MCF 10A (cell line): ENCODE results near the gene SLC7A8. TPM values are rescaled to one million over a fixed set of nuclear protein-coding genes. Genes with fewer than 3 reads are reported as not detected.

Experiments used
- BruUV-seq: library from RNA; stranded (reverse); fragments of 400-500 nt; replicated peaks from 2 replicates; lab custom pipeline; 2021; lab: Mats Ljungman, UMichigan
- CTCF ChIA-PET: fragments of 300-600 bp; sonication (Branson Sonifier 250); formaldehyde crosslinking; extraction: SDS; loops from one replicate; lab custom pipeline; 2021; ENCODE audit warnings: antibody characterized with exemption, inconsistent platforms; lab: Yijun Ruan, JAX
- POLR2A ChIA-PET: fragments of 300-600, 350-650 bp; sonication (Branson Sonifier 250); formaldehyde crosslinking; extraction: SDS; loops from one replicate; lab custom pipeline; 2020; ENCODE audit warnings: antibody characterized with exemption, inconsistent platforms; lab: Yijun Ruan, JAX
- DNase-seq: peaks from one replicate; pipeline ENCODE4 v3.0.0-alpha.2; 2018; ENCODE audit not compliant: unreplicated experiment
- H3K27ac Mint-ChIP-seq: one replicate; pipeline ENCODE4 v1.8.0; 2022; ENCODE audit warnings: mild to moderate bottlenecking, low read depth, mixed read lengths; ENCODE audit not compliant: unreplicated experiment
- H3K27me3 Mint-ChIP-seq: one replicate; pipeline ENCODE4 v1.8.0; 2022; ENCODE audit warnings: mixed read lengths; ENCODE audit not compliant: insufficient read depth, unreplicated experiment
- H3K36me3 Mint-ChIP-seq: one replicate; pipeline ENCODE4 v1.8.0; 2022; ENCODE audit warnings: mild to moderate bottlenecking, moderate library complexity, mixed read lengths; ENCODE audit not compliant: insufficient read depth, unreplicated experiment
- H3K4me1 Mint-ChIP-seq: one replicate; pipeline ENCODE4 v1.8.0; 2022; ENCODE audit warnings: mixed read lengths; ENCODE audit not compliant: insufficient read depth, unreplicated experiment
- H3K4me3 Mint-ChIP-seq: one replicate; pipeline ENCODE4 v1.8.0; 2022; ENCODE audit warnings: mild to moderate bottlenecking, moderate library complexity, mixed read lengths; ENCODE audit not compliant: unreplicated experiment
- H3K9me3 Mint-ChIP-seq: one replicate; pipeline ENCODE4 v1.8.0; 2022; ENCODE audit warnings: mixed read lengths; ENCODE audit not compliant: unreplicated experiment
- intact Hi-C: fragments of 100-400 bp; cut with micrococcal nuclease; formaldehyde crosslinking; loops from 2 replicates; pipeline ENCODE4 v1.14.1; 2022
- total RNA-seq: library from RNA; stranded (reverse); gene quantifications from 2 replicates; pipeline ENCODE4 v1.2.3, GENCODE V29; 2022
- TF ChIP-seq, protein P1 (sequence below): fragments of 200-600 bp; IDR thresholded peaks from one replicate; pipeline ENCODE4 v1.8.0; 2022; ENCODE audit warnings: antibody characterized with exemption, mild to moderate bottlenecking; ENCODE audit not compliant: unreplicated experiment

Gene SLC7A8
- total RNA-seq, 1 experiment from 2014 or later: 2.4 TPM

DNA sequence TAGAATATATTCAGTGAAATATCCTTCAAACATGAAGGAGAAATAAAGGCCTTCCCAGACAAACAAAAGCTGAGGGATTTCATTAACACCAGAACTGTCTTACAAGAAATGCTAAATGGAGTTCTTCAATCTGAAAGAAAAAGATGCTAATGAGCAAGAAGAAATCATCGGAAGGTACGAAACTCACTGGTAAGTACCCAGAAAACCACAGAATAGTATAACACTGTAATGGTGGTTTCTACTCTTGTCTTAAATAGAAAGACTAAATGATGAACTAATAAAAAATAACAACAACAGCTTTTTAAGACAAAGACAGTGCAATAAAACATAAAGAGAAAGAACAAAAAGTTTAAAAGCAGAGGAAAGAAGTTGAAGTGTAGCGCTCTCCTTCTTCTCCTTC is 35.6 kb upstream of the SLC7A8 start:
- H3K27me3 Mint-ChIP-seq: peaks cover 35% of the 10 kb centered on the region
- peaks cover 3% of the 10 kb centered on the region for H3K9me3 Mint-ChIP-seq
- ChIA-PET POLR2A (no interaction called here), CTCF (interaction anchor here (0.5 to 1.7 kb wide), 5 partner anchors 41 to 347 kb away, joined by 3 to 4 read pairs (median 3); no protein-coding TSS in a partner anchor)
- TF ChIP-seq, protein P1, sequence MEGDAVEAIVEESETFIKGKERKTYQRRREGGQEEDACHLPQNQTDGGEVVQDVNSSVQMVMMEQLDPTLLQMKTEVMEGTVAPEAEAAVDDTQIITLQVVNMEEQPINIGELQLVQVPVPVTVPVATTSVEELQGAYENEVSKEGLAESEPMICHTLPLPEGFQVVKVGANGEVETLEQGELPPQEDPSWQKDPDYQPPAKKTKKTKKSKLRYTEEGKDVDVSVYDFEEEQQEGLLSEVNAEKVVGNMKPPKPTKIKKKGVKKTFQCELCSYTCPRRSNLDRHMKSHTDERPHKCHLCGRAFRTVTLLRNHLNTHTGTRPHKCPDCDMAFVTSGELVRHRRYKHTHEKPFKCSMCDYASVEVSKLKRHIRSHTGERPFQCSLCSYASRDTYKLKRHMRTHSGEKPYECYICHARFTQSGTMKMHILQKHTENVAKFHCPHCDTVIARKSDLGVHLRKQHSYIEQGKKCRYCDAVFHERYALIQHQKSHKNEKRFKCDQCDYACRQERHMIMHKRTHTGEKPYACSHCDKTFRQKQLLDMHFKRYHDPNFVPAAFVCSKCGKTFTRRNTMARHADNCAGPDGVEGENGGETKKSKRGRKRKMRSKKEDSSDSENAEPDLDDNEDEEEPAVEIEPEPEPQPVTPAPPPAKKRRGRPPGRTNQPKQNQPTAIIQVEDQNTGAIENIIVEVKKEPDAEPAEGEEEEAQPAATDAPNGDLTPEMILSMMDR: no peak
- no TSS peak for BruUV-seq
- intact Hi-C loops: no loop called here
- no peak overlapping the region for H3K4me3 Mint-ChIP-seq
- H3K36me3 Mint-ChIP-seq: peaks cover 6% of the 10 kb centered on the region
- no peak overlapping the region for H3K27ac Mint-ChIP-seq
- peaks cover 7% of the 10 kb centered on the region for H3K4me1 Mint-ChIP-seq
- DNase-seq: no peak

DNA sequence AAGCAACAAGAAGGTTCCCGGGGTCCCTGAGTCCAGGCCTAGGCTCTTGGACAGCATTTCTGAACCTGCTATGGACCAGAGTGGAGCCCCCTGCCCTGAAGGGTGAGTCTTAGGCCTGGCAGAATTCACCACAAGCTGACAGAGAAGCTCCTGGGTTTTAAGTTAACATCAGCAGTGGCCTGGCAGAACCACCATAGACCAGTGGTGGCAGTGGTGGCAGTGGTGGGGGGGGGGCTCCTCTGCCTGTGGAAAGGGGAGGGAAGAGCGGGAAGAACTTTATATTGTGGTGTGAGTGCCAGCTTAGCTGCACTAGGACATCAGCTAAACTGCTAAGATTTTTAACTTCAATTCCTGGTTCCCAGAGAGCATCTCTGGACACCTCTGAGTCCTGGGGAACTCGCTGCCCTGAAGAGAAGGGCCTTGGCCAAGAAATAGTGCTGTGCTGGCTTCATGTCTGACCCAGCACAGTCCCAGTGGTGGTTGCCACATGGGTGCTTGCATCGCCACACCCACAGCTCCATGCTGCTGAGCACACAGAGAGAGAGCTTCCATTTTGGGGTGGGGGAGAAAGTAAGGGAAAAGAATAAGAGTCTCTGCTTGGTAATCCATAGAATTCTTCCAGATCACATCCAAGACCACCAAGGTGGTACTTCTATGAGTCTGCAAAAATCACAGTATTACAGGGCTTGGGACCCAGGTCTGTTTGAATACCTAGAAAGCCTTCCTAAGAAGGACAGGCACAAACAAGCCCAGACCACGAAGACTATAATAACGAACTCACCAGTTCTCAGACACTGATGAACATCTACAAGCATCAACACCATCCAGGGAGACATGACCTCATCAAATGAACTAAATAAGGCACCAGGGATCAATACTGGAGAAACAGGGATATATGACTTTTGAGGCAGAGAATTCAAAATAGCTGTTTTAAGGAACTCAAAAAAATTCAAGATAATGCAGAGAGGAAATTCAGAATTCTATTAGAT is 33.9 kb upstream of the SLC7A8 start:
- Mint-ChIP-seq H3K27ac (no peak overlapping the region), H3K27me3 (peaks cover 18% of the 10 kb centered on the region), H3K4me1 (peaks cover 7% of the 10 kb centered on the region), H3K36me3 (peaks cover 6% of the 10 kb centered on the region), H3K9me3 (peaks cover 5% of the 10 kb centered on the region), H3K4me3 (no peak overlapping the region)
- intact Hi-C loops: no loop called here
- no peak for DNase-seq
- TF ChIP-seq, protein P1: no peak
- ChIA-PET POLR2A (interaction anchor here (0.6 to 1.4 kb wide), 3 partner anchors 30 to 325 kb away, joined by 3 to 5 read pairs (median 4); partner anchors contain the start of gene PABPN1), CTCF (interaction anchor here (0.6 to 1.2 kb wide), 6 partner anchors 11 to 1649 kb away, joined by 3 to 5 read pairs (median 4); no protein-coding TSS in a partner anchor)
- BruUV-seq: no TSS peak

DNA sequence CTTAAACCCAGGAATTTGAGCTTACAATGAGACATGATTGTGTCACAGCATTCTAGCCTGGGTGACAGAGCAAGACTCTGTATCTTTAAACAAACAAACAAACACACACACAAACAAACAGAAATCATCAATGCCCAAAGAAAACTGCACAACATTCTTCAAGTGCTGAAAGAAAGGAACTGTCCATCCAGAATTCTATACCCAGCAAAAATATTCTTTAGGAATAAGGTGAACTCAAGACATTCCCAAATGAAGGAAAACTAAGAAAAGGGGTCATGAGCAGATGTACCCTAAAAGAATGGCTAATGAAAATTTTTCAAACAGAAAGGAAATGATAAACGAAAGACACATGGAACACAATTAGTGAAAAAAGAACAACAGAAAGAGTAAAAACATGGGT is 32.0 kb upstream of the SLC7A8 start:
- peaks cover 7% of the 10 kb centered on the region for H3K4me1 Mint-ChIP-seq
- ChIA-PET POLR2A (no interaction called here), CTCF (interaction anchor here (0.6 to 1.5 kb wide), 2 partner anchors 30 to 146 kb away, joined by 3 to 4 read pairs; no protein-coding TSS in a partner anchor)
- DNase-seq: no peak
- H3K27me3 Mint-ChIP-seq: no peaks in the 10 kb centered on the region
- peaks cover 5% of the 10 kb centered on the region for H3K9me3 Mint-ChIP-seq
- no TSS peak for BruUV-seq
- no peak overlapping the region for H3K4me3 Mint-ChIP-seq
- intact Hi-C loops: no loop called here
- TF ChIP-seq, protein P1: no peak
- H3K36me3 Mint-ChIP-seq: peaks cover 6% of the 10 kb centered on the region
- no peak overlapping the region for H3K27ac Mint-ChIP-seq
